ENCODE results near the gene MRPL10. TPM values are rescaled to one million over a fixed set of nuclear protein-coding genes. Genes with fewer than 3 reads are reported as not detected.
A peak's percentile ranks its signal among the peaks of the same experiment; 100 is the strongest.

Gene MRPL10
- total RNA-seq, 1 donor from 2014 or later, result 48.2 TPM

DNA sequence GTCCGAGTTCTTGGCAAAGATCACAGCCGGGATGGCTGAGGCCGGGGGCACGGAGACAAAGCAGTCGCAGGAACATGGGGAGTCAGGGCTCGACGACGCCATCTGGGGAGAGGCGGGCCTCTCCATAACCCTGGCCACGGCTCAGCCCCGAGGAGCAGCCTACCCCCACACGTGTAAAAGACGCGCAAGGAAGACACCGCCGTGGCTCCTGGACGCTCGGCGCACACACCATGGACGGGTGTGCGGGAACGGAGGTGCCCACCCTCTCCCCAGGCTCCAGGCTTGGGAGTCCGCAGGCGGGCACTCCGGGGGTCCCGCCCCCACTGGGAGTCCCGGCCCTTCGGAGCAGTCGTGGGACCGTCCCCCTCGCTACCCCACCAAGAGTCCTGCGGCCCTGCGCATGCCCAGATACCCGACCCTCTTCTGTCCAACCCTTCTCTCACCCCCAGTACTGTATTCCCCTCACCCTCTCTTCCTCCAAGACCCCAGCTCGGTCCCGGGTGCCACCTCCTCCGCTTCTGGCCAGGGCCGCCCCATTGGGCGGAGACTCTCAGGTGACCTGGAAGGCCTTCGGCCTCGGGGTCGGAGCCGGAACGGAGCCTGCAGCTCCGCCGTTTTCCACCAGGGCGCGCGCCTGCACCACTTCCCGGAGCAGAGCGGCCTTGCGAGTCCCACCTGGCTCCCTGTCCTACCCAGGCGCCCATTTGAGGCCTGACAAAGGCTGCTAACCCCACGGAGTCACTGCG lies 9.6 kb upstream of the MRPL10 start, which contains the start of gene SCRN2:
Gene SCRN2, minus strand, starts transcription at position 532 of the 746 bp plus-strand sequence. Its CDS starts 430 bp downstream, at position 102.
- peak; percentile 95 for DNase-seq (ENCODE audit: low spot score)
- Histone ChIP-seq H3K36me3 (no peaks in the 10 kb centered on the region), H3K27ac (no peak within 1 kb of the TSS), H3K4me1 (peaks cover 10% of the 10 kb centered on the region), H4K20me1 (ENCODE audit: low read depth) (no peaks in the 10 kb centered on the region), H3K9ac (peak within 1 kb of the TSS; percentile 45), H3K79me2 (ENCODE audit: low read depth) (peaks cover 7% of the 10 kb centered on the region), H3K27me3 (peaks cover 20% of the 10 kb centered on the region), H3K4me2 (peak within 1 kb of the TSS; percentile 86), H3K9me3 (ENCODE audit: low read depth) (no peaks in the 10 kb centered on the region), H3K4me3 (peak within 1 kb of the TSS; percentile 70), H3F3A (ENCODE audit: low read depth) (no peaks in the 10 kb centered on the region), H2AFZ (replicated peaks) (peak within 1 kb of the TSS; percentile 96)
- Mint-ChIP-seq H3K36me3 (no peaks in the 10 kb centered on the region), H3K9me3 (no peaks in the 10 kb centered on the region), H3K4me1 (peaks cover 28% of the 10 kb centered on the region), H3K27me3 (ENCODE audit: insufficient read depth, low read depth) (peaks cover 20% of the 10 kb centered on the region), H3K27ac (no peak within 1 kb of the TSS), H3K4me3 (peak within 1 kb of the TSS; percentile 93)
- TF ChIP-seq, protein P1, sequence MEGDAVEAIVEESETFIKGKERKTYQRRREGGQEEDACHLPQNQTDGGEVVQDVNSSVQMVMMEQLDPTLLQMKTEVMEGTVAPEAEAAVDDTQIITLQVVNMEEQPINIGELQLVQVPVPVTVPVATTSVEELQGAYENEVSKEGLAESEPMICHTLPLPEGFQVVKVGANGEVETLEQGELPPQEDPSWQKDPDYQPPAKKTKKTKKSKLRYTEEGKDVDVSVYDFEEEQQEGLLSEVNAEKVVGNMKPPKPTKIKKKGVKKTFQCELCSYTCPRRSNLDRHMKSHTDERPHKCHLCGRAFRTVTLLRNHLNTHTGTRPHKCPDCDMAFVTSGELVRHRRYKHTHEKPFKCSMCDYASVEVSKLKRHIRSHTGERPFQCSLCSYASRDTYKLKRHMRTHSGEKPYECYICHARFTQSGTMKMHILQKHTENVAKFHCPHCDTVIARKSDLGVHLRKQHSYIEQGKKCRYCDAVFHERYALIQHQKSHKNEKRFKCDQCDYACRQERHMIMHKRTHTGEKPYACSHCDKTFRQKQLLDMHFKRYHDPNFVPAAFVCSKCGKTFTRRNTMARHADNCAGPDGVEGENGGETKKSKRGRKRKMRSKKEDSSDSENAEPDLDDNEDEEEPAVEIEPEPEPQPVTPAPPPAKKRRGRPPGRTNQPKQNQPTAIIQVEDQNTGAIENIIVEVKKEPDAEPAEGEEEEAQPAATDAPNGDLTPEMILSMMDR (IDR thresholded peaks at IDR 0.05), result peak; percentile 88
- TF ChIP-seq EZH2phosphoT487 (IDR thresholded peaks at IDR 0.05), result no peak

DNA sequence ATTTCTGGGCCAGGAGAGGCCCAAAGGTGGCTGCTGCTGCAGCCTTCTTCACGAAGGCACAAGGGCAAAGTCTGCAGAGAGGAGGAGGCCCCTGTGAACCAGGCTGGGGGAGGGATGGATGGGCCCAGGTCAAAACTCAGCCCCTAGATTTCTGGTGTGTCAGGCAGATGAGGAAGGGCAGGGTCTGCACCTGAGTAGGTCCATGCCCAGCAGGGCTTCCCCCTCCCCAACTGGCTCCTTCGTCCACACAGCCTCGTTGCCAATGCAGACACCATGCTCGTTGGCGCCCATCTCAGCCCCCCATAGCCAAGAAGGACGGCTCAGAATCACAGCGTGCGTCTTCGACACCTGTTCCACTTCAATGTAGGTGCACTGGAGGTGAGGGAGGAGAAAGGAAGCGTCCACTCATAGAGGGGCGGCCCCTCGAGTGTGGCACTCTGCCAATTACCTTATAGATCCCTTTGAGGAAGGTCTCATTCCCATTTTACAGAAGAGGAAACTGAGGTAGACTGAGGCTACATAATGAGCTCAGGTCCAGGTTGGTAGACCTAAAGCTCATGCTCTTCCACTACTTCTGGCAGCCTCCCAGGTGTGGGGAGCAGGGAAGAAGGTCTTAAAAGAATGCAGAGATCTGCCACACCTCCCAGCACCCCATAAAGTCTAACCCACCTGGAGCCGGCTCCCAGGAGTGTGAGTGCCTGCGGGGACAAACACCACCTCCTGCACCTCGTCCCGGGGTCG lies 8.8 kb upstream of the MRPL10 start:
- H3K27ac ChIP-seq, result no peak overlapping the region

DNA sequence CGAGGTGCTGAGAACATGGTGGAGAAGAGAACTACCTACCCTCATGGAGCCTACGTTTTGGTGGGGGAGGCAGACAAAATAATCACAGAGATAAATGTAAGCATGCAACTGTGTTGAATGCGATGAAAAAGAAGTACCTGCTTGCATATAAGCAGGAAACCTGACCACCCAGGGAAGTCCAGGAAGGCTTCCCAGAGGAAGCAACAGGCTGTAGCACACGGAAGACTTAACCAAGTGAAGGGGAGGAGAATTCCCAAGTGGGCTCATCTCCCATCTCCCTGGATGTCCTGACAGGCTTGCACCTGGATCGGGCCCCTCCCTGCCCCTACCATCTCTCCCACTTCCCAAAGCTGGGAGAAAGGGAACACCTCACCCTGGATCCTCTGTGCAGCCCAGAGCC lies 7.7 kb upstream of the MRPL10 start:
- H3K9me3 Mint-ChIP-seq, result no peaks in the 10 kb centered on the region

More for the DNA sequence above, 8.8 kb upstream of the MRPL10 start:
- no peaks in the 10 kb centered on the region for H3F3A ChIP-seq (ENCODE audit: low read depth)
- peaks cover 12% of the 10 kb centered on the region for H3K27me3 ChIP-seq
- no peaks in the 10 kb centered on the region for H3K36me3 ChIP-seq
- no peak for DNase-seq (ENCODE audit: low spot score)
- Mint-ChIP-seq H3K36me3 (peaks cover 4% of the 10 kb centered on the region), H3K4me1 (peaks cover 28% of the 10 kb centered on the region), H3K27ac (no peak overlapping the region), H3K4me3 (peak overlapping the region; percentile 93), H3K27me3 (ENCODE audit: insufficient read depth, low read depth) (peaks cover 16% of the 10 kb centered on the region), H3K9me3 (no peaks in the 10 kb centered on the region)
- peaks cover 10% of the 10 kb centered on the region for H3K4me1 ChIP-seq
- no peaks in the 10 kb centered on the region for H3K9me3 ChIP-seq (ENCODE audit: low read depth)
- H3K9ac ChIP-seq, result peak overlapping the region; percentile 45
- peak overlapping the region; percentile 86 for H3K4me2 ChIP-seq
- TF ChIP-seq EZH2phosphoT487 (IDR thresholded peaks at IDR 0.05) (no peak), EZH2 (IDR thresholded peaks at IDR 0.05) (no peak)
- TF ChIP-seq, protein P1 (IDR thresholded peaks at IDR 0.05), result no peak
- H3K79me2 ChIP-seq (ENCODE audit: low read depth), result peaks cover 7% of the 10 kb centered on the region
- peak overlapping the region; percentile 70 for H3K4me3 ChIP-seq
- H2AFZ ChIP-seq (replicated peaks), result peak overlapping the region; percentile 96
- no peaks in the 10 kb centered on the region for H4K20me1 ChIP-seq (ENCODE audit: low read depth)

More for the DNA sequence above, 7.7 kb upstream of the MRPL10 start:
- Mint-ChIP-seq H3K27me3 (ENCODE audit: insufficient read depth, low read depth) (peaks cover 11% of the 10 kb centered on the region), H3K27ac (no peak overlapping the region), H3K4me1 (peaks cover 28% of the 10 kb centered on the region), H3K36me3 (peaks cover 4% of the 10 kb centered on the region), H3K4me3 (peak overlapping the region; percentile 35)
- Histone ChIP-seq H3K4me3 (no peak overlapping the region), H4K20me1 (ENCODE audit: low read depth) (no peaks in the 10 kb centered on the region), H3K27me3 (peaks cover 1% of the 10 kb centered on the region), H3K27ac (no peak overlapping the region), H2AFZ (replicated peaks) (no peak overlapping the region), H3K9me3 (ENCODE audit: low read depth) (no peaks in the 10 kb centered on the region), H3K4me2 (no peak overlapping the region), H3K36me3 (no peaks in the 10 kb centered on the region), H3K4me1 (peaks cover 10% of the 10 kb centered on the region), H3K9ac (no peak overlapping the region), H3K79me2 (ENCODE audit: low read depth) (peaks cover 7% of the 10 kb centered on the region), H3F3A (ENCODE audit: low read depth) (no peaks in the 10 kb centered on the region)
- DNase-seq (ENCODE audit: low spot score), result no peak
- TF ChIP-seq EZH2 (IDR thresholded peaks at IDR 0.05) (no peak), EZH2phosphoT487 (IDR thresholded peaks at IDR 0.05) (no peak)
- TF ChIP-seq, protein P1 (IDR thresholded peaks at IDR 0.05), result no peak

Data from neural progenitor cell (in vitro differentiated cells).